Islet of Langerhans (tissue), 1 donor: ENCODE results near the gene PREPL.
"Not testable (repeated sequence)": the region's sequence is repeated elsewhere in the genome, so short reads cannot be mapped to it uniquely, and the experiment has no call there.

Experiments
- FAIRE-seq: peaks from one replicate; lab custom pipeline; 2011; peaks lifted over from hg19 to GRCh38; lab: Jason Lieb, UNC

PREPL gene

DNA sequence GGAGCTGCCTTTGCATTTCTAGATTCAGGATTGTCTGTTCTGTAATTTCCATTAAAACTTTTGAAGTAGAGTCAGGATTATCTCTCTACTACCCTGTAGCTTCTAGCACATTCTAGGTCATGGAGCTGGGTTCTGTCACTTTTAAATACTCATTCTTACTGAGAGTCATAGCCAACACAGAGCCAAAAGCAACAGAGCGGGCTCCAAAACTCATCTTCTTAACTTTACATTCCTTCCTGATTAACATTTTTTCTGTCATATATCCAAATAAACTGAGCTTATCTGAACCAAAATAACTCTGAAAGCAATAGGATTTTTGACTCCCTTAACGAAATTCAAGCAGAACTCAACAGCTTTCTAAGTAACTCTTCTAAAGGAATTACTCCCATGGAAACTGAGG lies 12.9 kb downstream of the PREPL start:
- FAIRE-seq = peak; percentile 24

DNA sequence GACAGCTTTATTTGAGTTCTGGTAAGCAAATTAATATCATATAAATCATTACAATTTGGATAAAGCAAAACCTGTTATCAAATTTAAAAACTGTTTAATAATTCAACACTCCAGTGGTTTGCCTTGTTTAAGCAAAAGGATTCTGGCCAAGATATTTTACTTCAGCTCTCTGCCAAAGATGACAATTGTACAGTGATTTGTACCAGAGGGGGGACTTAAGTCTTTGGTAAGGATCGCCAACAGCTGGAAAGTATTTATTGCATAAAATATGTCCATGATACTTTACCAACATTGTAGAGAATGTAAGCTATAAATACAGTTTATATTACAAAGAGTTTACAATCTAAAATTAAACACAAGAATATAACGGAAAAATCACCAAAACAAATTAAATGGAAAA lies 13.8 kb downstream of the PREPL start:
- peak; percentile 74 for FAIRE-seq

DNA sequence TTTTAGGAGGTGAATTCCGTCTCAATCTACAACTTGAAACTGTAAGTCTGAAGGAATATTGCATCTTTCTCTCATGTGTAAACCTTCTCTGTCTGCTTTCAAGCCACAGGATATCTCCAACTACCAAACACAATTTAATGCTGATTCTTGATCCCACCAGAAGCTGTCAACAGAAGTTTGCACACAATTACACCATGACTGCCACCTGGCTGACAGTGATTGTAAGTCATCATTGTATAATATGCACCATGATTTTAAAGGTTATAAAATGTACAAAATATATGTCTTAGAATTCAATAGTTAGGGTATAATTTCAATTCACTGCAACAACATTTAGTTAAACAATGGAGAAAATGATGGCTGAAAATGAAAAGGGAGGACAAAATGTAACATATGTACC lies 18.4 kb downstream of the PREPL start:
- FAIRE-seq = peak; percentile 71

DNA sequence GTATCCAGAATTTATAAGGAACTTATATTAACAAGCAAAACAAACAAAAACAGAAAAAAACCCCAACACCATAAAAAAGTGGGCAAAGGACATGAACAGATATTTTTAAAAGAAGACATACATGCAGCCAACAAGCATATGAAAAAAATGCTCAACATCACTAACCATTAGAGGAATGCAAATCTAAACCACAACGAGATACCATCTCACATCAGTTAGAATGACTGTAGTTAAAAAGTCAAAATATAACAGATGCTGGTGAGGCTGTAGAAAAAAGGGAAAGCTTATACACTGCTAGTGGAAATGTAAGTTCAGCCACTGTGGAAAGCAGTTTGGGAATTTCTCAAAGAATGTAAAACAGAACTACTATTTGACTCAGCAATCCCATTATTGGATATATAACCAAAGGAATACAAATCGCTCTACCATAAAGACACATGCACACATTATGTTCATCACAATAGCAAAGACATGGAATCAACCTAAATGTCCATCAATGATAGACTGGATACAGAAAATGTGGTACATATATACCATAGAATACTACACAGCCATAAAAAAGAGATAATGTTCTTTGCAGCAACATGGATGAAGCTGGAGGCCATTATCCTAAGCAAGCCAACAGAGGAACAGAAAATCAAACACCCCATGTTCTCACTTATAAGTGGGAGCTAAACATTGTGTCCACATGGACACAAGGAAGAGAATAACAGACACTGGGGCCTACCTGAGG lies 25.3 kb downstream of the PREPL start:
- FAIRE-seq = no peak

DNA sequence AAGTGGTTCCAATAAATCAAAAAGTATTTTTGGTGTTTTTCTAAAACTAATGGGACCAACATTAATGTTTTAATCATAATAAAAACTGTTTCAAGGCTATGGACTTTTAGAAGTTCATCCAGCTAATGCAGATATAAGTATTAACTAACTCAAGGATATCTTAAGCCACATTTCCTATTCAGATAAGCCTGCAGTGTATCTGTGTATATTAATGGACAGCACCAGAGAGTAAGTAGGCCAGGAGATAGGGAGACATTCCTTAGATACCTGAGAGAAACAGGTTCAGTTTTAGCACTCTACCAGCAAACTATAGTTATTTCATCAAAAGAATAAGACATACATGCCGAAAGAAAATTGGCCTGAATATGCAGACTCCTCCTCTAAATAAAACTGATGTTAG lies 27.3 kb downstream of the PREPL start:
- no peak for FAIRE-seq

DNA sequence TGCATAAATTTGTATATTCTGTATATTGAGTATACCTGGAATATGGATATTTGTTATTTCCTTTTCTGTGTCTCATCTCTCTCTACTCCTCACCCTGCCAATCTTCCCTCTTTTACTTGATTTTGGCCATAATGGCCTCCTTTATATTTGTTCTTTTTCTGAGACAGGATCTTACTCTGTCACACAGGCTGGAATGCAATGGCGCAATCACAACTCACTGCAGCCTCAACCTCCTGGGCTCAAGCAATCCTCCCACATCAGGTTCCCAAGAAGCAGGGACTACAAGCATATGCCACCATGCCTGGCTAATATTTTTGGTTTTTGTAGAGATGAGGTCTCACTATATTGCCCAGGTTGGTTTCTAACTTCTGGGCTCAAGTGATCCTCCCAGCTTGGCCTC lies 30.5 kb downstream of the PREPL start:
- FAIRE-seq = no peak

DNA sequence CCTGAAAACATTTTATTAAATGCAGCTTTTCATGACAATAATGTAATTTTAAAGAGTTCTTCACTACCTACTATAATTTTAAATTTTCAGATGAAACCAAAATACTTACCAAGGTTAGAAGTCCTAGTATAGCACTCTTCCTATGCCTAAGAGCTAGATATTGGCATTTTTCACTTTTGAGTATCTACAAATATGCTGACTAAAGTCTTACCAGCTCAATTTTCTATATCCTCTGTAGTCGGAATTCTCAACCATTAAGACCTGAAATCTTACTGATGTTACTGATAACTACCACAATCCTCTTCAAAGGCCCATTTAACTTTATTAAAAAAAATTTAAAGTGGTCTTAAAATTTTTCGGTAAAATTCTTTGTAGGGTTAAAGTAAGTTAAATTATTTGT lies 32.0 kb downstream of the PREPL start:
- no peak for FAIRE-seq

DNA sequence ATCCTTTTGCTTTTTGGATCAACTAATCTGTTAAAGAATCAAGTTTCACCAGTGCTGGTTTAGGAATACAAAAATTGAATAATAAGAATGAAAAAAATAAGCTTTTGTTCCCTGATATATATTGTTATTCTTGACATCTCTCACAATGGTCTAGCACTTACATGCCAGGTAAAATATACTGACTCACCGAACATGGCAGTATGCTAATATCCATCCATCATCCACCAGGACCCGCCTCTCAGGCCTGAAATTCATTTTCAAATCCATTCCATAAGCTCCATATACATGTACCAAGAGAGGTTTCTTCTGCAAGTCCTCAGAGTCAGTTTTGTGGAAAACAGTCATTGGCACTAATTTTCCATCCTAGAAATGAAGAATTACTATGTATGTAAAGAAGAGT lies 32.5 kb downstream of the PREPL start:
- no peak for FAIRE-seq

DNA sequence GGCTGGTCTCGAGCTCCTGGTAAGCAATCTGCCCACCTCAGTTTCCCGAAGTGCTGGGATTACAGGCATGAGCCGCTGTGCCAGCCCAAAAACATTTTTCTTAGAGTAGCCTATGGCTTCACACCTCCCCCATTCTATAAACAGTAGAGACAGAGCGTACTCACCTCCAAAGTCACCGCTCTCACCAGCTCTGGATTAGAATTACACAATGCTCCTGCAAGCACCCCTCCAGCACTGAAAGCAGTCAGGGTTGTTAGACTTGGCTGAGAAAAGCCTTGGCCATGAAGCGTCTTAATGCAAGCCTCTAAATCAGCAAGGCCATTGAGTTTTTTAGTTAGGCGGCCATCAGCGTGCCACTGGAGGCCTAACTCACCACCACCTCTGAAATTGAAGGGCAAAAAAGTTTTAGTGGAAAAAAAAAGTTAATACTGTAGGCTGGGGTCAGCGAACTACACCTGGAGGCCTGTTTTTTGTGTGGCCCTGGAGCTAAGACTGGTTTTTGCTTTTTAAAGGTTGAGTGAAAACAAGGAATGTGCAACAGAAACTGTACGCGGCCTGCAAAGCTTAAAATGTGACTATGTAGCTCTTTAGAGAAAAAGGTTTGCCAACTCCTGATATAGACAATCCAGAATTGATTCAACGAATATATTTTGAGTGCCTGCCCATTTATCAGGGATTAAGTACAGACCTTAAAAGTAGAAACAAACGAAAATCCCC lies 34.6 kb downstream of the PREPL start:
- FAIRE-seq = no peak

DNA sequence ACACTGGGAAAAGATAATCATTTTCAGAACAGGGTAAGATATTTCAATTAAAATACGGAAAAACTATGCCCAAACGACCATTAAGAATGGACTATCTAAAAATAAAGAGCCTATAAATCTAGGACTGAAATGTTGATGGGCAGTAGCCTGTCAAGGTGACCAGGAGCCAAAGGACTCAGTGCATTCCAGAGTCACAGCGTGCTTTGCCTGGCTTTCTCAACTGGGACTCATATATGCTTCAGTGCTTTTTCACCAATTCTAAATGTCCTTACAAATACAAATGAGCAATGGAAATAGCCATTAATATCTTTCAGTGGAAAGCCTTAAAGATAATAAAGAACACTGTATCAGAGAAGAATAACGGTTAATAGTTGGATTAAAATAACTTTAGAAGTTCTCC lies 35.4 kb downstream of the PREPL start:
- no peak for FAIRE-seq

DNA sequence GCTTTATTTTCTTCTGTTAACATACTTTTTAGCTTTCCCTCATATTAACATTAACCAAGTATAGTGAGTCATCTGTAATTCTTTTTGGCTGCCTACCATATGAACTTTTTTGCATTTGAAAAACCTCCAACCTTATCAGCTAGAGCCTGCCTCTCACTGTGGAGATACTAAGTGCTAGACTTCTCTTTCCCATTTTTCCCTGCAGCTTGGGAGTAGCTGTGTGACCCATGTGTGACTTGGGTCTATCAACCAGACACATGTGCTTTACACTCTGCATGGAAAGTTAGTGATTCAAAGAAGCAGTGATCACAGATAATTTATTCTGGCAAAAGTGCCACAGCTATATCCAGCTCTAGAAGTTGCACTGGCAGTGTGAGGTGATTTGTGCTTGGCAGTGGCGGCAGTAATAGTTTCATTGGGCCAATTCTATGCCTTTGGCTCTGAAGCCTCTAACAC lies 36.3 kb downstream of the PREPL start:
- no peak for FAIRE-seq

DNA sequence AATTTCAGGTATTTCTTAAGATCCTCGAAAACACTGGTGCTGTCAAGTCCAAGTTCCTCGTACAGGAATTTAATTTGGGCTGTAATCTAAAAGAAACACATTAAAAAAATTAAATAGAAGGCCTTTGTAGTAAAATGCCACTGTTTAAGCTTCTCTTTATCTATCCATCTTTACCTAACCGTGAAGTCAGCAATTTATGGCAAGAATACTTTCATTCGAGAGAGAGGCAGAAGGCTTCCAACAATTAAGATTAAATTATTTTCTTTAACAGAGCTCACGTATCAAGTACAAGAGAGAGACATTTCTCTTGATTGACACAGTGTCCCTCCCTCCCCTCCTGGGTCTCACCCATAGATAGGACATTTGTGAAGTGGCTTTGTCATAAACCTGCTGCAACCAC lies 39.9 kb downstream of the PREPL start:
- FAIRE-seq = no peak

DNA sequence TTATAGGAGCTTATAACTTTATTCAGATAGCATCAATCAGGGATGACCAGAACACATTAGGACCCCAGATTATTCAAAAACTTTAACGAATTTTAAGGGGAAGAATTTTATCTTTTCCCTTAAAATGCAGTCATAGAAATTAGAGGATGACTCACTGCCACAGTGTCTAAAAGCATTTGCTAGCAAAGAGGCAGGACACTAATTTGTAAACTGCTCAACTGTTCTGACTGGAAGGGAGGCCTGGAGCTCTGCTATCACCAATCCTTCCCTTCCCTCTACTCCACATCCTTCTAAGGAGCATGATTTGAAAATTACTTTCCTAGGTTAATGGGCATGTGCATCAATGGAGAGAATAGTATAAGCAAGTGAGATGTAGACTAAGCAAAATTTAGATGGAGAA lies 40.5 kb downstream of the PREPL start:
- no peak for FAIRE-seq

DNA sequence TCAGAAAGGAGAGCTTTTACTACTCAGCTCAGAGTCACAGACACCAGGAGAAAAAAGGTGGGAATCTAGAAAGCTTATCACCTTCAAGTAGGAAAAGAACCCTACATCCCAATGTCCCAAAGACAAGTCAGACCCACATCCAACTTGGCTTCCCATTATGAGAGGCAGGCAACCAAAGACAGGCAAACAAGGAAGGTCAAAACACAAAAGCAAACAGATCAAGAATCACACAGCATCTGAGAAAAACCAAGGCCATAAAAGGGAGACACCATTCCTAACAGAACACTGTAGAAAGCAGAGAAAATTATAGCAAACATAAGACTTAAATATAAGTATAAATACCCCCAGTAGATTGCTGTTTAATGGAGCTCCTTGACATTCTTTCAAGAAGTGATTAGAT lies 45.3 kb downstream of the PREPL start:
- no peak for FAIRE-seq

DNA sequence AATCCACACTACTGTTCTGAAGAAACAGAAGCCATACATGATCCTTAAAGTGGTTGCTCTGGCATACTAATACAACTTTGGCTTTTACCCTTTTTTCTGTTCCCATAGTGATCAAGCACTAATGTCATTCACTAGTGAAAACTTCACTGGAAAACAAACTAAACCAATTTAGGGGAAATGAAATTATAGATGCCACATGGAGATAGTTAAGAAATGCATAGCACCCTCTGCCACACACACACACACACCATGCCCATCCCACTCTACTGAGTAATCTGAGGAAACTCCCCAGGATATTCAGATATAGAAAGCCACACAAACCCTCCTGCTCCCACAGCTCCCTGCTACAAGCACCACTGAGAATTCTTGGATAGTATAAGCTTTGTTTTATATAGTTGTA lies 46.9 kb downstream of the PREPL start:
- FAIRE-seq = no peak

DNA sequence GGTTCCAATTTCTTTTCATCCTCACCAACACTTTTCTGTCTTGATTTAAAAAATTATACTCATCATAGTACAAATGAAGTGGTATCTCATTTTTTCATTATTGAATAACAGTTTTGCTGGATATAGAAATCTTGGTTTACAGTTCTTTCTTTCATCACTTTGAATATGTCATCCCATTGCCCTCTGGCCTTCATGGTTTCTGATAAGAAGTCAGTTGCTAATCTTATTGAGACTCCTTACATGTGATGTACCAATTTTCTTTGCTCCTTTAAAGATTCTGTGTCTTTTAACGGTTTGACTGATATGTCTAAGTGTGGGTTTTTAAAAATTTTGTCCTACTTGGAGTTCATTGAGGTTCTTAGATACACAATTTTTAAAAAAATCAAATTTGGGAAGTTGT lies 51.0 kb downstream of the PREPL start:
- FAIRE-seq = no peak

DNA sequence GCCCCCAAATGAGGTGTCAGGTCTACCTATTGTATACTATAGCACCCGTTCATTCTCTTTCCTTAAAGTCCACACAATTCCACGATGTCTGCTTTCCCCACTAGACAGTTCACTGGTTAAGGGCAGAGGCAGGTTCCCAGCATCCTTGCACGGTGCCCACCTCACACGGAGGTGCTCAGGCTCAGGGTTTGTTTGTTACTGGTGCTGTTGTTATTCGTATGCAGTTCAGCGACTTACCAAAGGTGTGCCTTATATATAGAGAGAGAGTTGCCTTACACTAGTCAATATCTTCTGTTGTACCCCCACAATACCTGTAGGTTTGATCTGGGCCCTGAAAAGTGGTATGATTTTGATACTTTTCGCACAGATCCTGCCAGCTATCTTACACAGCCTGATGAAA lies 55.4 kb downstream of the PREPL start:
- FAIRE-seq = no peak

DNA sequence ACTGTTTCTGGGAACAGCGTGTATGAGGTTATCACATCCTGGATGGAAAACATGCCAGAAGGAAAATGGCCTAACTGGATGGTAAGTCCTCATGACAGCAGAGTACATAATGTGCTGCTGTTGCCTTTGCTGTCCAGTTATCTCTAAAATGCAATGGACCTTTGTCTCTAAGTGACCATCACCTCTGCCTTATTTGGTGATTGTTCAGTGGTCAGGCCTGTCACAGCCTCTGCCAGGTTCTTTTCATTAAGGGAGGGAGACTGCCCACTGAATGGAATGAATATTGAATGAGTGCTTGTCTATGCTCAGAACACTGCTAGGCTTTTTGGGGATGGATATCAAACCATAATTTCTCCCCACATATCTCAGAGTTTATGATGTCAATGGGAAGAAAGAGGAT lies 57.0 kb downstream of the PREPL start:
- no peak for FAIRE-seq

DNA sequence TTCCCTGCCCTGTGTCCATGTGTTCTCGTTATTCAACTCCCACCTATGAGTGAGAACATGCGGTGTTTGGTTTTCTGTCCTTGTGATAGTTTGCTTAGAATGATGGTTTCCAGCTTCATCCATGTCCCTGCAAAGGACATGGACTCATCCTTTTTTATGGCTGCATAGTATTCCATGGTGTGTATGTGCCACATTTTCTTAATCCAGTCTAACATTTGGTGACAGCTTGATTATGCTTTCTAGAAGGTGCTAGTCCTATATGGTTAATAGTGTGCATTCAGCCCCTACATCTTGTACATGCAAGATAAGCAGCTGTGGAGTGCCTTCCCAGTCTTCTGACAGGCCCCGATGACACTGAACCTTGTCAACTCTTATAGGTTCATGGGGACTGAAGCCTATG lies 57.5 kb downstream of the PREPL start:
- FAIRE-seq = not testable (repeated sequence)

DNA sequence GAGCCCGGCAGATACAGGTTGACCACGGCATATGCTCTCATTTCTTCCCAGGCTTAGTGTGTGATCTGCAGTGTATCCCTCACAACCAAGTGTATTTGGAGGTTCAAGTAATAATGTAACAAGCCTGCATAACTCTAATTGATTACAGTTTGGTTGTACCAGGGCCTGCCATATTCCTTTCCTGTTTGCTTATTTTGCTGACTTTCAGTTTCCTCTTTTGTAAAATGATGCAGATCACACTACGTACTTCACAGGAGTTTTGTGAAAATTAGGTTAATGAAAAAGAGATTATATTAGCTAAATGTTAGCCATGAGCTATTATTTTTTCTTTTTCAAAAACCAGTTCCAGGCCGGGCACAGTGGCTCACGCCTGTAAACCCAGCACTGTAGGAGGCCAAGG lies 60.2 kb downstream of the PREPL start:
- FAIRE-seq = no peak

DNA sequence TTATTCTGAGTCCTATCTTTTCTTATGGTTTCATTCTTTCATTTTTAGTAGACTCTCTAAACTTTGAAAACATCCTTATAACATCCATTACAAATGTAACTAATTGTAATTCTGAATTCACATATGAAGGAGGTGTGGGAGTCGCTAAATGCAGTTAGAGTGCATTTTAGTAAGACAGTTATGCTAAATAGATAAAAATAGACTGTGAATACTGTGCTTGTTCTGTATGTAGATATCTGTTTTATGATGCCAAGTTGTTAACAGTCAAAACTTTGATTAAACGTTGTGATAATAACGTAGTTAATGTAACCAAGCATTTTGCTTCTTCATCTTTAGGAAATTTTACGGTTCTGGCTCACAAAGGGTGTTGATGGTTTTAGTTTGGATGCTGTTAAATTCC lies 61.7 kb downstream of the PREPL start:
- no peak for FAIRE-seq

DNA sequence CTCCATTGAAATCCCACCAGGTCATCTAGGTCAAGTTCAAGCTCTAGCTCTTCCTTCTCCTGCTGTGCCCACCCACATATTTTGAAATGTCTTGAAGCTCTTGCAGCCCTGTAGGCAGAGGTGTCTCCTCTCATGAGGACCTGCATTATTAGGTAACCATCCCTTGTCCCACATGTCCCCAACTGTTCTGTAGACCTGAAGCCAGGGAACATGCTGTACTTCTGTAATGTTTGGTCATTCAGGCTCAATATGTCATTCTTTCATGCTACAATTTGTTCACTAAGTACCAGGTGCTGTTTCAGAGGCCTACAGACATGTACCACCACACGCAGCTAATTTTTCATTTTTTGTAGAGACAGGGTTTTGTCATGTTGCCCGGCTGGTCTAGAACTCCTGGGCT lies 63.9 kb downstream of the PREPL start:
- no peak for FAIRE-seq

DNA sequence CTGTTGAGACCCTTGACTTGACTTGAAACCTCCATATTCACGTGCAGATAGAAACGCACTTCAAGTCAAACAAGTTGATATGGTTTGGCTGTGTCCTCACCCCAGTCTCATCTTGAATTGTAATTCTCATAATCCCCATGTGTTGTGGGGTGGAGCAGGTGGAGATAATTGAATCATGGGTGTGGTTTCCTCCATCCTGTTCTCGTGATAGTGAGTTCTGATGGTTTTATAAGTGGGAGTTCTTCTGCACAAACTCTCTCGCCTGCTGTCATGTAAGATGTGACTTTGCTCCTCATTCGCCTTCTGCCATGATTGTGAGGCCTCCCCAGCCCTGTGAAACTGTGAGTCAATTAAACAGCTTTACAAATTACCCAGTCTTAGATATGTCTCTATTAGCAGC lies 64.6 kb downstream of the PREPL start:
- no peak for FAIRE-seq
